ENCODE data around the gene IL9.

IL9 gene

GRCh38 chr5:135891268-135891667 is 4.4 kb downstream of the IL9 start:
- no peak for DNase-seq

GRCh38 chr5:135890867-135891266 is 4.8 kb downstream of the IL9 start:
- no peak for DNase-seq

GRCh38 chr5:135890296-135890695 is 5.3 kb downstream of the IL9 start:
- no peak for DNase-seq

- no peak for DNase-seq
Observed at GRCh38 chr5:135887881-135888614, 7.6 kb downstream of the IL9 start.

DNA sequence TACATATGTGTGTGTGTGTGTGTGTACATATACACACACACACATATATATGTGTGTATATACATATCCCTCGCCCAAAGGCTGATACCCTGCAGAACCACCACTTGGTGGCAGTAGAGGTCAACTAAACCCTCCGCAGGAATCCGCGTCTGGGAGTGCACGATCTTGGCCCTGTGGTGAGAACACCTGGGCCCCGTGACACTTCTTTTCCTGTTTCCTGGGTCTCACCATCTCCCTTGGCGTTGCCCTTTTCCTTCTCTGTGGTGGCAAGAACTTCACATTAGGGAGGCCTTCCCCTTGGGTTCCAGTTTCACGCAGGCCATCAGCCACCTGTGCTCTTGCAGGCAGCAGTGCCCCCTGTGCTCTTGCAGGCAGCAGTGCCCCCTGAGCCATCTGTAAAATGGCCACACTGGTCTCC is 8.2 kb downstream of the IL9 start:
- peak; percentile 62 for DNase-seq

- DNase-seq = no peak
Observed at GRCh38 chr5:135886136-135886535, 9.5 kb downstream of the IL9 start.

DNA sequence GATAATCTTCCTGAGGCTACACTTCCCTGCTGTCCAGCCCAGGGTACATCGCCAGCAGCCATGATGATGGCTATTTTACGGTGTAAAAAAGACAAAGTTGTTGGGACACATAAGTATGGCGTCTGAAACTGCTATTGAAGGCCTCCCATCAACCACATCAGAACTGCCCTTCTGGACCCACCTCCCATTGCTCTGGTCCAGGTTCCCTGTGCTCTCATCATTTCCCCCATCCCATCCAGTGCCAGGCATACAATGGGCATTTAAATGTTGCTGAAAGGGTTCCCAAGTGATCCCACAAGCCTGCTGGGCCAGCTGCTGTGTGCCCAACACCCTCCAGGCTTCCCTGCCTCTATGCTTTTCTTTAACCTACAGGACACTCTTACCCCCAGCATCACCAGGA is 10.6 kb downstream of the IL9 start:
- DNase-seq = no peak

- no peak for DNase-seq
Observed at GRCh38 chr5:135883441-135883840, 12.2 kb downstream of the IL9 start.

GRCh38 chr5:135883026-135883425 is 12.6 kb downstream of the IL9 start:
- no peak for DNase-seq

GRCh38 chr5:135881819-135882218 is 13.8 kb downstream of the IL9 start:
- no peak for DNase-seq

DNA sequence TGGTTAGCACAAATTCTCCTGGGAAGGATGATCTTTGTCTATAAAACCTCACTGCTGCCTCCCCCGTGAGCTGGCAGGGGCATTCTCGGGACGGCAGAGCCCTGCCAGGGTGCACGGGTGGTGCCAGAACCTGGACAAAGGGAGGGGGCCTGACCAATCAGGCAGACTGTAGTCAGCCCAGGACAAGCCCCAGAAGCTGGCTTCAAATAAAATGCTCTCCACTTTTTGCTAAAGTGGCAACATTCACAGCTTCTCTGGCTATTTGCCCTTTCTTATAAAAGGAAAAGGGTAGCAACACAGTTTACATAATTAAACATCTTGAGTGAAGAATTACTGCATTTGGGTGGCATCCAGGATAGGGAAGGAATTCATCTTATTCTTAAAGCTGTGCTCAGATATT is 14.4 kb downstream of the IL9 start:
- no peak for DNase-seq

GRCh38 chr5:135880801-135881200 is 14.8 kb downstream of the IL9 start:
- DNase-seq = no peak

GRCh38 chr5:135880278-135880677 is 15.4 kb downstream of the IL9 start:
- DNase-seq = no peak

GRCh38 chr5:135879591-135879990 is 16.1 kb downstream of the IL9 start:
- DNase-seq = no peak

GRCh38 chr5:135878156-135878620 is 17.5 kb downstream of the IL9 start:
- DNase-seq = no peak

DNA sequence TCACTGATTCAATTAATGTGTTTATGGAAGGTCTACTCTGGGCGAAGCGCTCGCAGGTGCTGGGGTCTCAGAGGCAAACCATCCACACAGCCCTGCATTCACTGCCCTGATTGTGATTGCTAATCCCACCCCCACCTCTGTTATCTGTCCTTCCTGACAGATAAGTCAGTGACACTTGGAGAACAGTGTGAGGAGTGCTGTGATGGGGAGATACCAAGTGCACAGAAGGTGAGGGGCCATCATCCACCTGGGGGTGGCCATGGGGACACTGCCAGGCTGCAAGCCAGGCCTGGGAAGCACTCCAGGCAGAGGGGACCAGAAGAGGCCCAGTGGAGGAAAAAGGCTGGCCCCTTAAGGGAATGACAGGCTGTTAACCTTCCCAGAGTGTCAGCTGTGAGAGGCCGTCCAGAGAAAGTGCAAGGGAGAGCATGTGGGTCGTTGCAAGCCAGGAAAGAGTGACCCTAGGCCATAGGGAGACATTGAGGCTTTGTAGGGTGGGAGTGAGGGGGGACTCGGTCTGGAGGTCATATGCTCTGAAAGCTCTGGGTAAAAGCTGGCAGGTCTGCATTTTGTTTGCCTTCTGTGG is 18.0 kb downstream of the IL9 start:
- no peak for DNase-seq

DNA sequence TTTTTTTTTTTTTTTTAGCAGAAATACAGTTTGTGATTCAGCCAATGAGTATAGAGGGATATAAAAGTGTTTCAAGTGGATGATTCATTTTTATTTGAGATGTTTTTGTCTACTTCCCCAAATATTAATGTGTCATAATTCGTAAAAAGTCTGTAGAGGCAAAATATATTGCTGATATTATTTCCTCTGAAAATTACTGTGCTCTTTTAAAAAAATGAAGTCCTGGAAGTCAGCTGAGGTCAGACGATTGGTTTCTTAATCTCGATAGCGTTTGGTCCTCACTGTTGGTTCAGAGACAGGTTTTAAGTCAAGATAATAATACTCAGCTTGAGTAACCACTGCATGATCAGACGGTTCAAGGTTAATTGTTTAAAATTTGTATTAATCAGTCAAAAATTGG is 19.5 kb downstream of the IL9 start:
- no peak for DNase-seq

DNA sequence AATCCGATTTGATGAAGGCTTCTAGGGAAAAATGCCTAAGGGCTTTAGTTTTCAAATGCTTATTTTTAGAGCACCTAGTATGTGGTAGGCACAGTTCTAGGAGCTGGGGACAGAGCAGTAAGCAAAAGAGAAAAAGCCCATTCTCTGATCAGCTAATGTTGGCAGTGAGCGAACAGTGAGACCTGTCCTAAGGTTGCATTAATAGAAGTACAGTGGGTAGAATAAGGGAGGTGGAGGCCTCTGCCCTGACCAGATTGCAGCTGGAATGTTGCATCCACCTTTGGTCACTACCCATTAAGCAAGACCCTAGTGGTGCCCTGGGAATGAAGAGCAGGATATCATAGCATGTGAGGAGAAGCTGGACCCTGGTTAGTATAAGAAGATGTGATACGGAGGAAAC is 20.1 kb downstream of the IL9 start:
- DNase-seq = no peak

GRCh38 chr5:135874461-135874860 is 21.2 kb downstream of the IL9 start:
- DNase-seq = no peak

- no peak for DNase-seq
Observed at GRCh38 chr5:135873831-135874230, 21.8 kb downstream of the IL9 start.

- DNase-seq = no peak
Observed at GRCh38 chr5:135871268-135871915, 24.2 kb downstream of the IL9 start.

GRCh38 chr5:135869935-135870334 is 25.7 kb downstream of the IL9 start:
- no peak for DNase-seq

- no peak for DNase-seq
Observed at GRCh38 chr5:135869276-135869675, 26.4 kb downstream of the IL9 start.

DNA sequence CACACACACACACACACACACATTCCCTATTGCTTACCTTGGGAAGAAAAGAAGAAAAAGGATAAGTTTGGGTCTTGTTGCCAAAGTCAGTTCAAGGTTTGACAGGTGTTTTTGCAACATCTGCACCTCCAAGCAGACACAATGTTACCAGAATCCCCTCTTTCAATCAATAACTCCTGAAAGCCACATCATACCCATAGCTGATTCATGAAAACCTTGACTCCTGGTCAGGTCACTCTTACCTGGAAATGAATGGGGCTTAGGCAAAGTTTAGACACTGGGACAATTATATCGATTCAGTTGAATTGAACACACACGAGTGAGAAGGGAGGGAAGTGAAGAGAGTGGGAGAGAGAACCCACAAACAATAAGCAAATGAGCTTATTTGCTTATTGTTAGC is 27.0 kb downstream of the IL9 start:
- no peak for DNase-seq
